GM19240 (cell line): ENCODE measurements around the gene GOLGA6B.
"Not testable (repeated sequence)": the region's sequence is repeated elsewhere in the genome, so short reads cannot be mapped to it uniquely, and the experiment has no call there.

Experiments used
- DNase-seq: peaks from one replicate; pipeline ENCODE4 v3.0.0; 2011; ENCODE audit warnings: low spot score; ENCODE audit not compliant: insufficient read length

The GOLGA6B gene

GRCh38 chr15:72661081-72661480 is 6.6 kb downstream of the GOLGA6B start:
- not testable (repeated sequence) for DNase-seq

- DNase-seq: not testable (repeated sequence)
Observed at GRCh38 chr15:72663931-72664330, 9.4 kb downstream of the GOLGA6B start.

GRCh38 chr15:72665706-72666105 is 11.2 kb downstream of the GOLGA6B start:
- DNase-seq: not testable (repeated sequence)

- DNase-seq: not testable (repeated sequence)
Observed at GRCh38 chr15:72669803-72670202, 15.3 kb downstream of the GOLGA6B start.

- DNase-seq: peak; percentile 51
Observed at GRCh38 chr15:72670656-72671352, 16.3 kb downstream of the GOLGA6B start.

GRCh38 chr15:72671525-72671924 is 17.0 kb downstream of the GOLGA6B start:
- DNase-seq: no peak

GRCh38 chr15:72676838-72677237 is 22.3 kb downstream of the GOLGA6B start:
- DNase-seq: no peak

- DNase-seq: no peak
Observed at GRCh38 chr15:72680931-72681330, 26.4 kb downstream of the GOLGA6B start.

GRCh38 chr15:72682772-72683171 is 28.3 kb downstream of the GOLGA6B start:
- DNase-seq: no peak

- DNase-seq: no peak
Observed at GRCh38 chr15:72685301-72685924, 30.9 kb downstream of the GOLGA6B start.

- peak; percentile 60 for DNase-seq
Observed at GRCh38 chr15:72685925-72686794, 31.7 kb downstream of the GOLGA6B start, which contains the start of the genes BBS4 and HIGD2B. Gene BBS4, plus strand, starts transcription at chr15:72686207. Its CDS starts 21 bp downstream, at chr15:72686228. Gene HIGD2B, minus strand, starts transcription at chr15:72686182. Its CDS starts 9,808 bp downstream, at chr15:72676374.

GRCh38 chr15:72688697-72689096 is 34.2 kb downstream of the GOLGA6B start:
- DNase-seq: no peak

- no peak for DNase-seq
Observed at GRCh38 chr15:72690938-72691337, 36.4 kb downstream of the GOLGA6B start.

GRCh38 chr15:72698938-72699337 is 44.4 kb downstream of the GOLGA6B start:
- DNase-seq: no peak

- no peak for DNase-seq
Observed at GRCh38 chr15:72700076-72700475, 45.6 kb downstream of the GOLGA6B start.

GRCh38 chr15:72706266-72706665 is 51.8 kb downstream of the GOLGA6B start:
- DNase-seq: no peak

- DNase-seq: not testable (repeated sequence)
Observed at GRCh38 chr15:72708551-72709303, 54.2 kb downstream of the GOLGA6B start.
